H9 (cell line): ENCODE measurements around the gene DDX19B. TPM values are rescaled to one million over a fixed set of nuclear protein-coding genes. Genes with fewer than 3 reads are reported as not detected.

Experiments
- DNase-seq: peaks from one replicate; pipeline ENCODE4 v3.0.0-alpha.2; 2017
- H2AFZ ChIP-seq: one replicate; pipeline ENCODE4 v1.6.1; 2013; ENCODE audit warnings: mild to moderate bottlenecking, low read length, control low read depth, moderate library complexity
- H2AK5ac ChIP-seq: 2 replicates; pipeline ENCODE4 v1.6.1; 2013; ENCODE audit warnings: low read length, control low read depth, mixed read lengths; ENCODE audit not compliant: insufficient read length
- H2BK120ac ChIP-seq: one replicate; pipeline ENCODE4 v1.6.1; 2013; ENCODE audit warnings: low read depth, mild to moderate bottlenecking, low read length, control low read depth, inconsistent platforms; ENCODE audit not compliant: poor library complexity, severe bottlenecking
- H2BK12ac ChIP-seq: 2 replicates; pipeline ENCODE4 v1.6.1; 2013; ENCODE audit warnings: low read length, control low read depth, mixed read lengths, low read depth; ENCODE audit not compliant: insufficient read length
- H2BK15ac ChIP-seq: 2 replicates; pipeline ENCODE4 v1.6.1; 2013; ENCODE audit warnings: low read depth, low read length, control low read depth
- H2BK20ac ChIP-seq: one replicate; pipeline ENCODE4 v1.6.1; 2013; ENCODE audit warnings: low read depth, mild to moderate bottlenecking, low read length, control low read depth, inconsistent platforms; ENCODE audit not compliant: poor library complexity, severe bottlenecking
- H2BK5ac ChIP-seq: 2 replicates; pipeline ENCODE4 v1.6.1; 2013; ENCODE audit warnings: low read length, control low read depth, mixed read lengths; ENCODE audit not compliant: insufficient read length
- H3K14ac ChIP-seq: 2 replicates; pipeline ENCODE4 v1.6.1; 2013; ENCODE audit warnings: low read length, control low read depth; ENCODE audit not compliant: insufficient read depth
- H3K18ac ChIP-seq: 2 replicates; pipeline ENCODE4 v1.6.1; 2013; ENCODE audit warnings: low read depth, mild to moderate bottlenecking, mixed read lengths, low read length, control low read depth; ENCODE audit not compliant: insufficient read length
- H3K23ac ChIP-seq: 2 replicates; pipeline ENCODE4 v1.6.1; 2013; ENCODE audit warnings: low read length, control low read depth, mixed read lengths, low read depth; ENCODE audit not compliant: insufficient read length
- H3K23me2 ChIP-seq: 2 replicates; pipeline ENCODE4 v1.6.1; 2013; ENCODE audit warnings: low read depth, mild to moderate bottlenecking, mixed read lengths, low read length, control low read depth; ENCODE audit not compliant: insufficient read length, poor library complexity, severe bottlenecking
- H3K27ac ChIP-seq: 2 replicates; pipeline ENCODE4 v1.5.1; 2013; ENCODE audit warnings: low read length, control low read depth, mixed read lengths, low read depth; ENCODE audit not compliant: insufficient read length
- H3K27me3 ChIP-seq: 2 replicates; pipeline ENCODE4 v1.6.1; 2013; ENCODE audit warnings: low read length, control low read depth, inconsistent platforms; ENCODE audit not compliant: insufficient read depth
- H3K4ac ChIP-seq: 2 replicates; pipeline ENCODE4 v1.6.1; 2013; ENCODE audit warnings: low read depth, mild to moderate bottlenecking, control low read depth, inconsistent platforms, low read length, moderate library complexity
- H3K4me1 ChIP-seq: 2 replicates; pipeline ENCODE4 v1.6.1; 2013; ENCODE audit warnings: low read length, control low read depth, inconsistent platforms; ENCODE audit not compliant: insufficient read depth
- H3K4me2 ChIP-seq: 2 replicates; pipeline ENCODE4 v1.6.1; 2013; ENCODE audit warnings: low read length, control low read depth, mixed read lengths; ENCODE audit not compliant: insufficient read length, insufficient read depth
- H3K56ac ChIP-seq: 2 replicates; pipeline ENCODE4 v1.6.1; 2013; ENCODE audit warnings: low read depth, mild to moderate bottlenecking, mixed read lengths, low read length, control low read depth; ENCODE audit not compliant: insufficient read length
- H3K79me1 ChIP-seq: 2 replicates; pipeline ENCODE4 v1.6.1; 2013; ENCODE audit warnings: low read depth, mild to moderate bottlenecking, moderate library complexity, low read length, control low read depth, inconsistent platforms; ENCODE audit not compliant: insufficient read depth, poor library complexity, severe bottlenecking
- H3K79me2 ChIP-seq: 2 replicates; pipeline ENCODE4 v1.6.1; 2013; ENCODE audit warnings: low read length, control low read depth, inconsistent platforms; ENCODE audit not compliant: insufficient read depth
- H3K9ac ChIP-seq: 2 replicates; pipeline ENCODE4 v1.6.1; 2013; ENCODE audit warnings: low read length, control low read depth, mixed read lengths; ENCODE audit not compliant: insufficient read length; ENCODE audit errors: extremely low read depth
- H3K9me3 ChIP-seq: one replicate; pipeline ENCODE4 v1.6.1; 2013; ENCODE audit warnings: low read depth, low read length, inconsistent platforms; ENCODE audit not compliant: control insufficient read depth
- H3T11ph ChIP-seq: one replicate; pipeline ENCODE4 v1.6.1; 2013; ENCODE audit warnings: mild to moderate bottlenecking, low read length, control low read depth, inconsistent platforms
- H4K20me1 ChIP-seq: one replicate; pipeline ENCODE4 v1.6.1; 2013; ENCODE audit not compliant: control insufficient read depth, insufficient read length, insufficient read depth
- H4K5ac ChIP-seq: 2 replicates; pipeline ENCODE4 v1.6.1; 2013; ENCODE audit warnings: low read depth, mild to moderate bottlenecking, mixed read lengths, low read length, control low read depth; ENCODE audit not compliant: insufficient read length
- H4K8ac ChIP-seq: replicated peaks from 2 replicates; pipeline ENCODE4 v1.6.1; 2013; ENCODE audit warnings: low read length, control low read depth, mixed read lengths, low read depth; ENCODE audit not compliant: insufficient read length
- H4K91ac ChIP-seq: 2 replicates; pipeline ENCODE4 v1.6.1; 2013; ENCODE audit warnings: low read depth, mild to moderate bottlenecking, moderate library complexity, mixed read lengths, low read length, control low read depth; ENCODE audit not compliant: insufficient read length
- H3K27ac Mint-ChIP-seq, 3 experiments: 2 replicates in 2 of 3; 3 replicates in 1 of 3; pipeline ENCODE4 v1.8.0; 2020 to 2021; ENCODE audit warnings: mixed read lengths in 3 of 3, mild to moderate bottlenecking in 1 of 3, moderate library complexity in 1 of 3
- H3K27me3 Mint-ChIP-seq: 2 replicates; pipeline ENCODE4 v1.8.0; 2021; ENCODE audit warnings: low read depth, mild to moderate bottlenecking, moderate library complexity, mixed read lengths
- H3K36me3 Mint-ChIP-seq, 3 experiments: 2 replicates in 2 of 3; 3 replicates in 1 of 3; pipeline ENCODE4 v1.8.0; 2020 to 2021; ENCODE audit warnings: low read depth in 3 of 3, mixed read lengths in 3 of 3; ENCODE audit not compliant: insufficient read depth in 1 of 3
- H3K4me1 Mint-ChIP-seq, 2 experiments: 2 replicates each; pipeline ENCODE4 v1.8.0; 2020; ENCODE audit warnings: mixed read lengths in 2 of 2
- H3K4me3 Mint-ChIP-seq, 2 experiments: 2 replicates in 1 of 2; 3 replicates in 1 of 2; pipeline ENCODE4 v1.8.0; 2020 to 2021; ENCODE audit warnings: mild to moderate bottlenecking in 2 of 2, mixed read lengths in 2 of 2, moderate library complexity in 1 of 2
- H3K9me3 Mint-ChIP-seq, 2 experiments: 2 replicates in 1 of 2; 3 replicates in 1 of 2; pipeline ENCODE4 v1.8.0; 2020; ENCODE audit warnings: mild to moderate bottlenecking in 2 of 2, mixed read lengths in 2 of 2, moderate library complexity in 1 of 2
- WGBS: extraction: QIAGEN DNeasy Blood & Tissue Kit; methylation state at CpG from one replicate; pipeline ENCODE4 v1.1.7; 2013; ENCODE audit warnings: missing lambda C conversion rate, low lambda C conversion rate, mixed read lengths; ENCODE audit not compliant: insufficient read length; ENCODE audit errors: extremely low coverage; 5-methylcytosine and 5-hydroxymethylcytosine counted together
- total RNA-seq: library from RNA; stranded (reverse); gene quantifications from 2 replicates; pipeline ENCODE4 v1.2.1, GENCODE V29; 2021
- TF ChIP-seq, protein P1 (sequence below): fragments of 200-600 bp; sonication (generic); conservative IDR thresholded peaks from 3 replicates; pipeline ENCODE4 v1.8.0; 2021; ENCODE audit warnings: antibody characterized with exemption, mild to moderate bottlenecking

Gene DDX19B
- total RNA-seq, 1 experiment from 2014 or later = 47.3 TPM

DNA sequence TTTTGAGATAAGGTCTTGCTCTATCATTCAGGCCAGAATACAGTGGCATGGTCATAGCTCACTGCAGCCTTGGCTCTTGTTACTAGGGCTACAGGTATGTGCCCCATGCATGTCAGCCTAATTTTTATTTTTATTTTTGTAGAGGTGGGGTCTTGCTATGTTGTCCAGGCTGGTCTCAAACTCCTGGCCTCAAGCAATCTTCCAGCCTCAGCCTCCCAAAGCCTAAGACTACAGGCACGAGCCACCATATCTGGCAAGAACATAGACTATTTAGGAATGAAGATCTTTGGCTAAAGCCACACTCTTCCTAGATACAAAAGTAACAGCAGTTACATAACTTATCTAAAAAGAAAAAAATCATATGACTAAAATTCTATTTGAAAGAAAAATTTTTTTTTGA is 32.1 kb downstream of the DDX19B start:
- H3K4ac ChIP-seq = no peak overlapping the region
- H2BK20ac ChIP-seq = no peak overlapping the region
- no peak for DNase-seq
- H3K4me3 Mint-ChIP-seq = no peak overlapping the region
- no peak overlapping the region for H4K91ac ChIP-seq
- H3K18ac ChIP-seq = no peak overlapping the region
- no peaks in the 10 kb centered on the region for H3K27me3 ChIP-seq
- H3K4me1 Mint-ChIP-seq = no peaks in the 10 kb centered on the region
- no peak overlapping the region for H4K8ac ChIP-seq
- H3K4me1 ChIP-seq = no peaks in the 10 kb centered on the region
- no peak overlapping the region for H2AFZ ChIP-seq
- H3K9me3 ChIP-seq = no peaks in the 10 kb centered on the region
- H3K36me3 Mint-ChIP-seq = peaks cover 28 to 58% (median 50%) of the 10 kb centered on the region in 3 experiments; a peak in 6 of 7 replicates
- H2BK12ac ChIP-seq = no peak overlapping the region
- no peaks in the 10 kb centered on the region for H3K79me2 ChIP-seq
- H3K9ac ChIP-seq = no peak overlapping the region
- no peak overlapping the region for H2BK120ac ChIP-seq
- TF ChIP-seq, protein P1, sequence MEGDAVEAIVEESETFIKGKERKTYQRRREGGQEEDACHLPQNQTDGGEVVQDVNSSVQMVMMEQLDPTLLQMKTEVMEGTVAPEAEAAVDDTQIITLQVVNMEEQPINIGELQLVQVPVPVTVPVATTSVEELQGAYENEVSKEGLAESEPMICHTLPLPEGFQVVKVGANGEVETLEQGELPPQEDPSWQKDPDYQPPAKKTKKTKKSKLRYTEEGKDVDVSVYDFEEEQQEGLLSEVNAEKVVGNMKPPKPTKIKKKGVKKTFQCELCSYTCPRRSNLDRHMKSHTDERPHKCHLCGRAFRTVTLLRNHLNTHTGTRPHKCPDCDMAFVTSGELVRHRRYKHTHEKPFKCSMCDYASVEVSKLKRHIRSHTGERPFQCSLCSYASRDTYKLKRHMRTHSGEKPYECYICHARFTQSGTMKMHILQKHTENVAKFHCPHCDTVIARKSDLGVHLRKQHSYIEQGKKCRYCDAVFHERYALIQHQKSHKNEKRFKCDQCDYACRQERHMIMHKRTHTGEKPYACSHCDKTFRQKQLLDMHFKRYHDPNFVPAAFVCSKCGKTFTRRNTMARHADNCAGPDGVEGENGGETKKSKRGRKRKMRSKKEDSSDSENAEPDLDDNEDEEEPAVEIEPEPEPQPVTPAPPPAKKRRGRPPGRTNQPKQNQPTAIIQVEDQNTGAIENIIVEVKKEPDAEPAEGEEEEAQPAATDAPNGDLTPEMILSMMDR = no peak
- WGBS = no CpG with 5 or more reads among the region's 1 CpG
- H2BK5ac ChIP-seq = no peak overlapping the region
- no peak overlapping the region for H3K14ac ChIP-seq
- no peak overlapping the region for H3K27ac Mint-ChIP-seq
- no peaks in the 10 kb centered on the region for H4K20me1 ChIP-seq
- H3K4me2 ChIP-seq = no peak overlapping the region
- no peak overlapping the region for H2BK15ac ChIP-seq
- H3K23ac ChIP-seq = no peak overlapping the region
- H3K27me3 Mint-ChIP-seq = no peaks in the 10 kb centered on the region
- no peaks in the 10 kb centered on the region for H3K79me1 ChIP-seq
- no peaks in the 10 kb centered on the region for H3K23me2 ChIP-seq
- H3K9me3 Mint-ChIP-seq = no peaks in the 10 kb centered on the region
- no peak overlapping the region for H4K5ac ChIP-seq
- H3K56ac ChIP-seq = no peak overlapping the region
- H3T11ph ChIP-seq = no peak overlapping the region
- H2AK5ac ChIP-seq = no peak overlapping the region
- no peak overlapping the region for H3K27ac ChIP-seq
